H1 (cell line): ENCODE measurements around the gene ZNF415. TPM values are rescaled to one million over a fixed set of nuclear protein-coding genes. Genes with fewer than 3 reads are reported as not detected.
A peak's percentile ranks its signal among the peaks of the same experiment; 100 is the strongest.

ENCODE experiments used
- CTCF ChIP-seq, 3 experiments: IDR thresholded peaks; 1 replicate in 2 of 3; 2 replicates in 1 of 3; pipeline versions ENCODE4 v1.5.1 to v1.6.1; 2011; ENCODE audit warnings: low read length in 3 of 3, mild to moderate bottlenecking in 3 of 3, inconsistent platforms in 2 of 3, low read depth in 1 of 3, moderate library complexity in 1 of 3; ENCODE audit not compliant: insufficient read depth in 1 of 3; ENCODE audit errors: control extremely low read depth in 1 of 3
- RNF2 ChIP-seq: fragments of 200-900, 300-1000 bp; sonication (generic); IDR thresholded peaks from 2 replicates; pipeline ENCODE4 v1.7.1; 2016; ENCODE audit warnings: borderline replicate concordance, low read depth, mild to moderate bottlenecking, antibody characterized with exemption, low read length; ENCODE audit not compliant: poor library complexity, severe bottlenecking; ENCODE audit errors: missing control alignments
- SP1 ChIP-seq: IDR thresholded peaks from 2 replicates; pipeline ENCODE4 v1.6.1; 2011; ENCODE audit warnings: low read depth, low read length
- polyA plus RNA-seq, 7 experiments: library from polyadenylated mRNA; depleted of rRNA in 3 of 7; stranded (reverse) in 5 of 7; unstranded in 2 of 7; fragments of >200 nt in 5 of 7; fragments of 200-250 nt in 2 of 7; gene quantifications; 1 replicate in 5 of 7; 2 replicates in 1 of 7; 4 replicates in 1 of 7; pipeline versions ENCODE4 v1.2.1 to v1.2.3, GENCODE V29; 2011 to 2013; ENCODE audit warnings: missing spikeins in 2 of 7, mixed read lengths in 2 of 7
- total RNA-seq: library from RNA; stranded (reverse); fragmentation: NEBNext Ultra II Directional; extraction: Animal tissue kit (Norgen Biotek cat#: 25700); gene quantifications from 2 replicates; pipeline ENCODE4 v1.2.1, GENCODE V29; 2021
- TF ChIP-seq, protein P1 (sequence below): fragments of 300-600 bp; sonication (generic); IDR thresholded peaks from 2 replicates; pipeline ENCODE4 v1.7.1; 2012; ENCODE audit warnings: low read length, moderate library complexity, mild to moderate bottlenecking, inconsistent platforms; ENCODE audit not compliant: insufficient replicate concordance

The ZNF415 gene
- total and polyA plus RNA-seq, 2 of the 8 experiments (the other 6 are each of a cell fraction or from before 2014, with no cell fraction given): 5.8 to 9.7 TPM

GRCh38 chr19:53091413-53092254 lies 41.1 kb downstream of the ZNF415 start (continued):
- TF ChIP-seq, protein P1, sequence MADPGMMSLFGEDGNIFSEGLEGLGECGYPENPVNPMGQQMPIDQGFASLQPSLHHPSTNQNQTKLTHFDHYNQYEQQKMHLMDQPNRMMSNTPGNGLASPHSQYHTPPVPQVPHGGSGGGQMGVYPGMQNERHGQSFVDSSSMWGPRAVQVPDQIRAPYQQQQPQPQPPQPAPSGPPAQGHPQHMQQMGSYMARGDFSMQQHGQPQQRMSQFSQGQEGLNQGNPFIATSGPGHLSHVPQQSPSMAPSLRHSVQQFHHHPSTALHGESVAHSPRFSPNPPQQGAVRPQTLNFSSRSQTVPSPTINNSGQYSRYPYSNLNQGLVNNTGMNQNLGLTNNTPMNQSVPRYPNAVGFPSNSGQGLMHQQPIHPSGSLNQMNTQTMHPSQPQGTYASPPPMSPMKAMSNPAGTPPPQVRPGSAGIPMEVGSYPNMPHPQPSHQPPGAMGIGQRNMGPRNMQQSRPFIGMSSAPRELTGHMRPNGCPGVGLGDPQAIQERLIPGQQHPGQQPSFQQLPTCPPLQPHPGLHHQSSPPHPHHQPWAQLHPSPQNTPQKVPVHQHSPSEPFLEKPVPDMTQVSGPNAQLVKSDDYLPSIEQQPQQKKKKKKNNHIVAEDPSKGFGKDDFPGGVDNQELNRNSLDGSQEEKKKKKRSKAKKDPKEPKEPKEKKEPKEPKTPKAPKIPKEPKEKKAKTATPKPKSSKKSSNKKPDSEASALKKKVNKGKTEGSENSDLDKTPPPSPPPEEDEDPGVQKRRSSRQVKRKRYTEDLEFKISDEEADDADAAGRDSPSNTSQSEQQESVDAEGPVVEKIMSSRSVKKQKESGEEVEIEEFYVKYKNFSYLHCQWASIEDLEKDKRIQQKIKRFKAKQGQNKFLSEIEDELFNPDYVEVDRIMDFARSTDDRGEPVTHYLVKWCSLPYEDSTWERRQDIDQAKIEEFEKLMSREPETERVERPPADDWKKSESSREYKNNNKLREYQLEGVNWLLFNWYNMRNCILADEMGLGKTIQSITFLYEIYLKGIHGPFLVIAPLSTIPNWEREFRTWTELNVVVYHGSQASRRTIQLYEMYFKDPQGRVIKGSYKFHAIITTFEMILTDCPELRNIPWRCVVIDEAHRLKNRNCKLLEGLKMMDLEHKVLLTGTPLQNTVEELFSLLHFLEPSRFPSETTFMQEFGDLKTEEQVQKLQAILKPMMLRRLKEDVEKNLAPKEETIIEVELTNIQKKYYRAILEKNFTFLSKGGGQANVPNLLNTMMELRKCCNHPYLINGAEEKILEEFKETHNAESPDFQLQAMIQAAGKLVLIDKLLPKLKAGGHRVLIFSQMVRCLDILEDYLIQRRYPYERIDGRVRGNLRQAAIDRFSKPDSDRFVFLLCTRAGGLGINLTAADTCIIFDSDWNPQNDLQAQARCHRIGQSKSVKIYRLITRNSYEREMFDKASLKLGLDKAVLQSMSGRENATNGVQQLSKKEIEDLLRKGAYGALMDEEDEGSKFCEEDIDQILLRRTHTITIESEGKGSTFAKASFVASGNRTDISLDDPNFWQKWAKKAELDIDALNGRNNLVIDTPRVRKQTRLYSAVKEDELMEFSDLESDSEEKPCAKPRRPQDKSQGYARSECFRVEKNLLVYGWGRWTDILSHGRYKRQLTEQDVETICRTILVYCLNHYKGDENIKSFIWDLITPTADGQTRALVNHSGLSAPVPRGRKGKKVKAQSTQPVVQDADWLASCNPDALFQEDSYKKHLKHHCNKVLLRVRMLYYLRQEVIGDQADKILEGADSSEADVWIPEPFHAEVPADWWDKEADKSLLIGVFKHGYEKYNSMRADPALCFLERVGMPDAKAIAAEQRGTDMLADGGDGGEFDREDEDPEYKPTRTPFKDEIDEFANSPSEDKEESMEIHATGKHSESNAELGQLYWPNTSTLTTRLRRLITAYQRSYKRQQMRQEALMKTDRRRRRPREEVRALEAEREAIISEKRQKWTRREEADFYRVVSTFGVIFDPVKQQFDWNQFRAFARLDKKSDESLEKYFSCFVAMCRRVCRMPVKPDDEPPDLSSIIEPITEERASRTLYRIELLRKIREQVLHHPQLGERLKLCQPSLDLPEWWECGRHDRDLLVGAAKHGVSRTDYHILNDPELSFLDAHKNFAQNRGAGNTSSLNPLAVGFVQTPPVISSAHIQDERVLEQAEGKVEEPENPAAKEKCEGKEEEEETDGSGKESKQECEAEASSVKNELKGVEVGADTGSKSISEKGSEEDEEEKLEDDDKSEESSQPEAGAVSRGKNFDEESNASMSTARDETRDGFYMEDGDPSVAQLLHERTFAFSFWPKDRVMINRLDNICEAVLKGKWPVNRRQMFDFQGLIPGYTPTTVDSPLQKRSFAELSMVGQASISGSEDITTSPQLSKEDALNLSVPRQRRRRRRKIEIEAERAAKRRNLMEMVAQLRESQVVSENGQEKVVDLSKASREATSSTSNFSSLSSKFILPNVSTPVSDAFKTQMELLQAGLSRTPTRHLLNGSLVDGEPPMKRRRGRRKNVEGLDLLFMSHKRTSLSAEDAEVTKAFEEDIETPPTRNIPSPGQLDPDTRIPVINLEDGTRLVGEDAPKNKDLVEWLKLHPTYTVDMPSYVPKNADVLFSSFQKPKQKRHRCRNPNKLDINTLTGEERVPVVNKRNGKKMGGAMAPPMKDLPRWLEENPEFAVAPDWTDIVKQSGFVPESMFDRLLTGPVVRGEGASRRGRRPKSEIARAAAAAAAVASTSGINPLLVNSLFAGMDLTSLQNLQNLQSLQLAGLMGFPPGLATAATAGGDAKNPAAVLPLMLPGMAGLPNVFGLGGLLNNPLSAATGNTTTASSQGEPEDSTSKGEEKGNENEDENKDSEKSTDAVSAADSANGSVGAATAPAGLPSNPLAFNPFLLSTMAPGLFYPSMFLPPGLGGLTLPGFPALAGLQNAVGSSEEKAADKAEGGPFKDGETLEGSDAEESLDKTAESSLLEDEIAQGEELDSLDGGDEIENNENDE: no peak
- no peak for TF ChIP-seq RNF2
- peak; percentile 27 to 44 (median 38); a peak in 3 of 4 replicates for TF ChIP-seq CTCF (IDR thresholded peaks at IDR 0.05; ENCODE audit: control extremely low read depth in 1 of 3, insufficient read depth in 1 of 3, low read depth in 1 of 3, low read length in 3 of 3)
- peak; percentile 36; the same call in 1 of the 2 replicates for TF ChIP-seq SP1
